Fibroblast of villous mesenchyme (primary cell): Measurements from ENCODE around the gene ACBD4. TPM values are rescaled to one million over a fixed set of nuclear protein-coding genes. Genes with fewer than 3 reads are reported as not detected.
A peak's percentile ranks its signal among the peaks of the same experiment; 100 is the strongest.

Experiments used
- DNase-seq: peaks from one replicate; pipeline ENCODE4 v3.0.0-alpha.2; 2010; ENCODE audit warnings: low read depth
- H3K4me3 ChIP-seq: 2 replicates; pipeline ENCODE4 v1.5.1; 2011; ENCODE audit warnings: low read depth, mild to moderate bottlenecking, low read length
- total RNA-seq: library from RNA; depleted of rRNA; stranded (reverse); fragments of >200 nt; gene quantifications from 2 replicates; pipeline ENCODE4 v1.2.3, GENCODE V29; 2012
- TF ChIP-seq, protein P1 (sequence below): IDR thresholded peaks from 2 replicates; pipeline ENCODE4 v1.5.1; 2012; ENCODE audit warnings: low read depth, mild to moderate bottlenecking, low read length; ENCODE audit not compliant: insufficient read depth

ACBD4 gene
- total RNA-seq, 1 donor, result 6.9 TPM

DNA sequence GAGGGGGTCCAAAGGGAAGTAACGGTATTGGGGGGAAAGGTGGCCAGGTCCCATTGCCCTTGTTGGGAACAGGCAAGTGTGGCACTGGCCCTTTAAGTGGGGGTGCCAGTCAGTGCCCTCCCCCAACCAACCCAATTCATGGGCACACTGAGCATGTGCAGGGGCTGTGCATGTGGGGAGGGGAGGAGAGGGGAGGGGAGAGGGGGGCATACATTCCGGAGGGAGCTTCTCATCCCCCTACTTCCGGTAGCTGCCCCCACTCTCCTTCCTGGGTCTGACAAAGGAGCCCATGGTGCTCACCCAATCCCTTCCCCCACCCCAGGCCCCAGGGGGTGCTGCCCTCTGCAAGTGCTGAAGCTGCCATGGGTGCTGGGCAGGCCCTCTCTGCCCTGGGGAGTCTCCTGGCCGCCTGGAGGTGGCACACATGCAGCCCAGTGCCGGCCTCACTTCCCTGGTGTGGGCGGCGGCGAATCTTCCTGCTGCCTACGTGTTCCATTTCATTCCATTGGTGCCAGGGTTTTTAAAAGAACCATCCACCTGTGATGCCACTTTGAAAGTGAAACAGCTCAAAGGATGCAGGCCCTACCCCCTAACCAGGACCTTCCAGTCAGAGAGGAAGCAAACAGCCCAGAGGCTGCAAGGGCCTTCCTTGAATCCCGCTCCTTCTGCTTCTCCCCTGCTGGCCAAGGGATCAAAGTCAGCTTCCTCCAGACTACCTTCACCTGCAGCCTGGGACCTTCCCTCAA is 37.2 kb downstream of the ACBD4 start:
- peak overlapping the region; percentile 32 for H3K4me3 ChIP-seq
- DNase-seq, result peak; percentile 54
- TF ChIP-seq, protein P1, sequence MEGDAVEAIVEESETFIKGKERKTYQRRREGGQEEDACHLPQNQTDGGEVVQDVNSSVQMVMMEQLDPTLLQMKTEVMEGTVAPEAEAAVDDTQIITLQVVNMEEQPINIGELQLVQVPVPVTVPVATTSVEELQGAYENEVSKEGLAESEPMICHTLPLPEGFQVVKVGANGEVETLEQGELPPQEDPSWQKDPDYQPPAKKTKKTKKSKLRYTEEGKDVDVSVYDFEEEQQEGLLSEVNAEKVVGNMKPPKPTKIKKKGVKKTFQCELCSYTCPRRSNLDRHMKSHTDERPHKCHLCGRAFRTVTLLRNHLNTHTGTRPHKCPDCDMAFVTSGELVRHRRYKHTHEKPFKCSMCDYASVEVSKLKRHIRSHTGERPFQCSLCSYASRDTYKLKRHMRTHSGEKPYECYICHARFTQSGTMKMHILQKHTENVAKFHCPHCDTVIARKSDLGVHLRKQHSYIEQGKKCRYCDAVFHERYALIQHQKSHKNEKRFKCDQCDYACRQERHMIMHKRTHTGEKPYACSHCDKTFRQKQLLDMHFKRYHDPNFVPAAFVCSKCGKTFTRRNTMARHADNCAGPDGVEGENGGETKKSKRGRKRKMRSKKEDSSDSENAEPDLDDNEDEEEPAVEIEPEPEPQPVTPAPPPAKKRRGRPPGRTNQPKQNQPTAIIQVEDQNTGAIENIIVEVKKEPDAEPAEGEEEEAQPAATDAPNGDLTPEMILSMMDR, result peak; percentile 2

DNA sequence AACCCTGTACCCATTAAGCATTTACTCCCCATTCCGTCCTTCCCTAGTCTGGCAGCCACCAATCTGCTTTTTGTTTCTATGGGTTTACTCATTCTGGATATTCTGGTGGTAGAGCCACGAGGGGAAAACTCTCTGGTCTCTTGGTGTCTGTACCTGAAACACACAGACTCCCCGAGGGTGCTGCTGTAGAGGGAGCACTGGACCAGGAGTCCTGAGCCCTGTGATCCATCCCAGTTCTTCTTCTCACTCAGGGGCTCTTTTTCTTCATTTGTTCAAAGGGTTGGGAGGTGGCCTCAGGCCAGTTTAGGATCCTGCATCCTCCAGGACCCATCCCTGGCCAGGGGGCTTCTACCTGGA is 40.2 kb downstream of the ACBD4 start:
- no peak for DNase-seq
- no peak overlapping the region for H3K4me3 ChIP-seq
- TF ChIP-seq, protein P1, result no peak

DNA sequence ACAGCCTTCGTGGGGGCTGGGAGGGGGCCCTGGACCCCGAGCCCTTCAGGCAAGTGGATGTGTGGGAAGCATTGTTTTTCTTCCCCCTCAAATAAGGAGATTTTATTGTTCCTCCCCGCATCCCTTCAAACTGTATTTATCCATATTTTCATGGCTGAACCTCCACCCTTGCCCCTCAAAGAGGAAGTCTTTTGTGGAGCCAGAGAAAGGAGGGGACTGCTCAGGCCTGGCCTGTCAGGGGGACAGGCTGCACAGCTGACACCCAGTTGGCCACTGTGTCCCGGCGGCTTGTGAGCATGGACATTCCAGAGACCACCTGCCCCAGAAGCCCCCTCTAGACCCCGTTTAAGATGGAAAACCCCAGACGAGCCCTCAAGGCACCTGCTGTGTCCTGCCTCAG is 42.1 kb downstream of the ACBD4 start:
- TF ChIP-seq, protein P1, result no peak
- DNase-seq, result no peak
- no peak overlapping the region for H3K4me3 ChIP-seq

DNA sequence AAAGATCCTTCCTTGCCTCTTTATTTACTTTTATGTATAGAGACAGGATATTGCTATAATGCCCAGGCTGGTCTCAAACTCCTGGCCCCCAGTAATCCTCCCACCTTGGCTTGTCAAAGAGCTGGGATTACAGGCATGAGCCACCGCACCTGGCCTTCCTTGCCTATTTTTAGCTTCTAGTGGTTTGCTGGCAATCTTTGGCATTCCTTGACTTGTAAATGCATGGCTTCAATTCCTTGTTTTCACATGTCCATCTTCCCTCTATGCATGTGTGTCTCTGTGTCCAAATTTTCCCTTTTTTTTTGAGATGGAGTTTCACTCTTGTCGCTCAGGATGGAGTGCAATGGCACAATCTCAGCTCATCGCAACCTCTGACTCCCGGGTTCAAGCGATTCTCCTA is 48.7 kb downstream of the ACBD4 start:
- H3K4me3 ChIP-seq, result no peak overlapping the region
- DNase-seq, result no peak
- TF ChIP-seq, protein P1, result no peak

DNA sequence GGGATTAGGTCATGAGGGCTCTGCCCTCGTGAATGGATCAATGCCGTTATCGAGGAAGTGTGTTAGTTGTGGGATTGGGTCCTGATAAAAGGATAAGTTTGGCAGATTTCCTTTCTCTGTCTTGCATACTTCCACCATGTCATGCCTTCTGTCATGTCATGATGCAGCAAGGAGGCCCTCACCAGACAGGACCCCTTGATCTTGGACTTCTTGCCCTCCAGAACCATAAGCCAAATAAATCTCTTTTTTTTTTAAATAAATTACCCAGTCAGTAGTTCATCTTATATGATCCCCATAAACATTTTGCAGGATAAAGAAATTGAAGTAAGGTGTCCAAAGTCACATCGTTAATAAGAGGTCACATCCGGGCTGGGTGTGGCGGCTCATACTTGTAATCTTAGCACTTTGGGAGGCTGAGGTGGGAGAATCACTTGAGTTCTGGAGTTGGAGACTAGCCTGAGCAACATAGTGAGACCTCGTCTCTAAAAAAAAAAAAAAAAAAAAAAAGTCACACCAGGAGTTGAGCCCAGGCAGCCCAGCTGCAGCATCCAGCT is 51.4 kb downstream of the ACBD4 start:
- no peak overlapping the region for H3K4me3 ChIP-seq
- TF ChIP-seq, protein P1, result no peak
- DNase-seq, result no peak

DNA sequence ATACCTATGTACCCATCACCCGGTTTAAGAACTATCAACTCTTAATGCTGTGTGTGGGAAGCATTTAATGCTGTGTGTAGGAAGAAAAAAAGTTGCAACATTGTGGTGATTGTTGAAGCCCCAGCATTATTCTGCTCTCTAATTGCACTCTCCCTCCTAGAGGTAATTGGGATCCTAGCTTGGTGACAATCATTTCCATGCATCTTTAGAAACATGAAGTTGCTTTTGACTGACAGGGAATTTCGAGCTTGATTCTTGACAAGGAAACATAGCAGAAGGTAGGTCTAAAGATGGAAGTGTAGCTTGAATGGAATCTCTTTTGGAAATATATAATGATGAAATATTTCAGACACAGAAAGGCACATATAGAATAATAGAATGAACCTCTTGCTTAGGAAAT is 53.5 kb downstream of the ACBD4 start:
- TF ChIP-seq, protein P1, result no peak
- no peak overlapping the region for H3K4me3 ChIP-seq
- DNase-seq, result no peak
